Neutrophil (primary cell): ENCODE measurements around the gene ANKS1B.

Experiments
- H3K27ac ChIP-seq: fragments of 200-600 bp; sonication (generic); 2 replicates; pipeline ENCODE4 v1.5.1; 2016; ENCODE audit warnings: mild to moderate bottlenecking, moderate library complexity
- H3K27me3 ChIP-seq: fragments of 200-600 bp; sonication (generic); 2 replicates; pipeline ENCODE4 v1.6.0; 2016; ENCODE audit warnings: mild to moderate bottlenecking
- H3K36me3 ChIP-seq: fragments of 200-600 bp; sonication (generic); 2 replicates; pipeline ENCODE4 v1.5.1; 2017
- H3K4me1 ChIP-seq, 2 experiments: fragments of 200-600 bp in 1 of 2; sonication (generic) in 1 of 2; 1 replicate in 1 of 2; 2 replicates in 1 of 2; pipeline versions ENCODE4 v1.5.1 to v1.6.1; 2013 to 2016; ENCODE audit warnings: low read depth in 1 of 2, low read length in 1 of 2, mild to moderate bottlenecking in 1 of 2, moderate library complexity in 1 of 2; ENCODE audit not compliant: control insufficient read depth in 1 of 2, insufficient read depth in 1 of 2
- H3K4me3 ChIP-seq, 2 experiments: fragments of 200-600 bp in 1 of 2; sonication (generic) in 1 of 2; 1 replicate in 1 of 2; 2 replicates in 1 of 2; pipeline ENCODE4 v1.5.1; 2013 to 2016; ENCODE audit warnings: low read depth in 1 of 2, low read length in 1 of 2, mild to moderate bottlenecking in 1 of 2, moderate library complexity in 1 of 2
- H3K9me3 ChIP-seq: fragments of 200-600 bp; sonication (generic); 2 replicates; pipeline ENCODE4 v1.5.1; 2016
- TF ChIP-seq, protein P1 (sequence below): fragments of 200-600 bp; sonication (generic); IDR thresholded peaks from 2 replicates; pipeline ENCODE4 v1.5.1; 2016; ENCODE audit warnings: antibody characterized with exemption

ANKS1B gene

DNA sequence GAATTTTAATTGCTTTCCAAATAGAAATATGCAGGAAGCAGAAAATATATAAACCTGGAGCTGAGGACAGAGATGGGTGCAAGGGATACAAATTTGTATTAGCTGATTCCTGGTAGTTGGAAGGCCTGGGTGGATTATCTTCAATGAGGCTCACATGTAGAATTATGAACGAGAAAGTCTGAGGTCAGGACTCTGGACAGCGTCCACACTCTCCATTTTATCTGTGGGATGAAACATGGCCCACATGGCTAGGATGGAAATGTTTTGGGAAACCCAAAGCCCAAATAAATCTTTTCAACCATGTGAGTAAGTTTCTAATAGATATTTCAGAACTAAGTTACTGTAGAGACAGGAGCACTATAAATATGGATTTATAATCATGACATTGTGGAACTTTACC lies 1083.5 kb downstream of the ANKS1B start:
- Histone ChIP-seq H3K9me3 (no peaks in the 10 kb centered on the region), H3K27me3 (peaks cover 38% of the 10 kb centered on the region), H3K27ac (no peak overlapping the region), H3K36me3 (no peaks in the 10 kb centered on the region), H3K4me3 (no peak overlapping the region), H3K4me1 (no peaks in the 10 kb centered on the region)
- TF ChIP-seq, protein P1, sequence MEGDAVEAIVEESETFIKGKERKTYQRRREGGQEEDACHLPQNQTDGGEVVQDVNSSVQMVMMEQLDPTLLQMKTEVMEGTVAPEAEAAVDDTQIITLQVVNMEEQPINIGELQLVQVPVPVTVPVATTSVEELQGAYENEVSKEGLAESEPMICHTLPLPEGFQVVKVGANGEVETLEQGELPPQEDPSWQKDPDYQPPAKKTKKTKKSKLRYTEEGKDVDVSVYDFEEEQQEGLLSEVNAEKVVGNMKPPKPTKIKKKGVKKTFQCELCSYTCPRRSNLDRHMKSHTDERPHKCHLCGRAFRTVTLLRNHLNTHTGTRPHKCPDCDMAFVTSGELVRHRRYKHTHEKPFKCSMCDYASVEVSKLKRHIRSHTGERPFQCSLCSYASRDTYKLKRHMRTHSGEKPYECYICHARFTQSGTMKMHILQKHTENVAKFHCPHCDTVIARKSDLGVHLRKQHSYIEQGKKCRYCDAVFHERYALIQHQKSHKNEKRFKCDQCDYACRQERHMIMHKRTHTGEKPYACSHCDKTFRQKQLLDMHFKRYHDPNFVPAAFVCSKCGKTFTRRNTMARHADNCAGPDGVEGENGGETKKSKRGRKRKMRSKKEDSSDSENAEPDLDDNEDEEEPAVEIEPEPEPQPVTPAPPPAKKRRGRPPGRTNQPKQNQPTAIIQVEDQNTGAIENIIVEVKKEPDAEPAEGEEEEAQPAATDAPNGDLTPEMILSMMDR = no peak

DNA sequence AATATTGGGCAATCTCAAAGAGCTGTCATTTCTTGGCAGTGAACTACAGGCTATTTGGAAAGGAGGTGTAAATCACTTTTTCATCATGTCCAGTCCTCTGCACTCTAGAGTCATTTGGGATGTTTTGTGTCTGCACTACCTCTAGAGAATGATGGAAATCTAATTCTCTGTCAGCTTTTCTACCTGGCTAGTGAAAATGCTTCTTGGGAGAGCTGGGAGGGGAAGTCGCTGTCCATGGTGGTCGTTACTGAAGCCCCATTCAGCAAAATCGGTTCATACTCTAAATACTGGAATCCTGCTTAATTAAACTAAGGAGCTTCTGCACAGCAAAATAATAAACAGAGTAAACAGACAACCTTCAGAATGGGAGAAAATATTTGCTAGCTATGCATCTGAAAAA lies 1087.8 kb downstream of the ANKS1B start:
- Histone ChIP-seq H3K4me1 (no peaks in the 10 kb centered on the region), H3K4me3 (no peak overlapping the region), H3K9me3 (no peaks in the 10 kb centered on the region), H3K36me3 (no peaks in the 10 kb centered on the region), H3K27me3 (peaks cover 80% of the 10 kb centered on the region), H3K27ac (no peak overlapping the region)
- TF ChIP-seq, protein P1 = no peak

DNA sequence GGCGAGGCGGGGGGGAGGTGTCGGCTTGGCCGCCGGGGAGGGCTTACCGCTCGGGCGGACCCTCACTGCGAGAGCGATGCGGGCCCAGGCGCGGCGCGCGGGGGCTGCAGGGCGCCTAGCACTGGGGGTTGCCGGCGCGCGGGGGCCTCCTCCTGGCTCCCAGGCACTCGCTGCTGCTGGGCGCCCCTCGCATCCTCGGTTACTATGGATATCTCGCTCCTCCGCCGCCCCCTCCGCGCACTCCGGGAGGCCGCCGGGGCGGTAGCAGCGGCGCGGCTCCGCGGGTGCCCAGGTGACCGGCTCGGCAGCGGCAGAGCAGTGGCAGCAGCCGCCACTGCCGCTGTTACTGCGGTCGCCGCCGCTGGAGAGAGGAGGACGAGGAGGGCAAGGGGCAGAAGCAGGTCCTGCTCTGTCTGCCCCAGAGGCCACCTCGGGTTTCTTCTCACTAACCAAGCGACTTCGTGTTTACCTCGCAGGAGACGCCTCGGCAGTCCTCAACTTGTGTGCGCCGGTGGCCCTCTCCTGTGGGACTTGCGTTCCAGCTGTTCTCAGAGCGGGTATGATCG lies 1089.6 kb downstream of the ANKS1B start:
- H3K4me1 ChIP-seq = no peaks in the 10 kb centered on the region
- no peak overlapping the region for H3K4me3 ChIP-seq
- H3K27ac ChIP-seq = no peak overlapping the region
- no peaks in the 10 kb centered on the region for H3K9me3 ChIP-seq
- TF ChIP-seq, protein P1 = no peak
- H3K36me3 ChIP-seq = no peaks in the 10 kb centered on the region
- H3K27me3 ChIP-seq = peaks cover 97% of the 10 kb centered on the region

DNA sequence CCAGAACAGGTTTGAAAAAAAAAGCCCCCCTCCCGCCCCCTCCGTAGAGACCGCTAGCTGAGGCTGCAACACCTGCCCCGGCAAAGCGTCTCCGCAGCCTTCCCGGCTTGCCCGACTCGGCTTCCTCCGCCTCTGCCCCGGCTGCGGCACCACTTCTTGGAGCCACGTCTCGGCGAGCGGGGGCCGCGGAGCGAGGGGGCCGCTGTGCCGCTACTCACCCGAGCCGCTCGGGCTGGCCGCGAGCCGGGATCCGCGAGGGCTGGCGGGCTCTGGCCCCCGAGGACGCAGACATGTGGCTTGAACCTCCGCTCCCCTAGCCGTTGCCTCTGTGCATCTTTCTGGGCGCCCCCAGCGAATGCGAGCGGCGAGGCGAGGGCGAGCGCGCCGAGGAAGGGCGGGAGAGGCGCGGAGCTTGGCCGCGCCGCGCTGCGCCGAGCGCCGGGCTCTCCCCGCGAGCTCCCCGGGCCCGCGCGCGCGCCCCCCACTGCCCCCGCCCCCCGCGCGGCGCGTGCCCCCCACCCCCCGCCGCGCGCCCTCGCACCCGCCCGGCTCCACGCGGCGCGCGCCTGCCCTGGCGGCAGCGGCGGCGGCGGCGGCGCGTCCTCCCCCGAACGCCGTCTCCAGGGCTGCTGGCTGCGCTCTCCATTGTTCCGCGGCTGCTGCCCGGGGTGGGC lies 1090.2 kb downstream of the ANKS1B start:
- Histone ChIP-seq H3K27me3 (peaks cover 99% of the 10 kb centered on the region), H3K4me1 (no peaks in the 10 kb centered on the region), H3K27ac (no peak overlapping the region), H3K36me3 (no peaks in the 10 kb centered on the region), H3K4me3 (no peak overlapping the region), H3K9me3 (no peaks in the 10 kb centered on the region)
- TF ChIP-seq, protein P1 = no peak

DNA sequence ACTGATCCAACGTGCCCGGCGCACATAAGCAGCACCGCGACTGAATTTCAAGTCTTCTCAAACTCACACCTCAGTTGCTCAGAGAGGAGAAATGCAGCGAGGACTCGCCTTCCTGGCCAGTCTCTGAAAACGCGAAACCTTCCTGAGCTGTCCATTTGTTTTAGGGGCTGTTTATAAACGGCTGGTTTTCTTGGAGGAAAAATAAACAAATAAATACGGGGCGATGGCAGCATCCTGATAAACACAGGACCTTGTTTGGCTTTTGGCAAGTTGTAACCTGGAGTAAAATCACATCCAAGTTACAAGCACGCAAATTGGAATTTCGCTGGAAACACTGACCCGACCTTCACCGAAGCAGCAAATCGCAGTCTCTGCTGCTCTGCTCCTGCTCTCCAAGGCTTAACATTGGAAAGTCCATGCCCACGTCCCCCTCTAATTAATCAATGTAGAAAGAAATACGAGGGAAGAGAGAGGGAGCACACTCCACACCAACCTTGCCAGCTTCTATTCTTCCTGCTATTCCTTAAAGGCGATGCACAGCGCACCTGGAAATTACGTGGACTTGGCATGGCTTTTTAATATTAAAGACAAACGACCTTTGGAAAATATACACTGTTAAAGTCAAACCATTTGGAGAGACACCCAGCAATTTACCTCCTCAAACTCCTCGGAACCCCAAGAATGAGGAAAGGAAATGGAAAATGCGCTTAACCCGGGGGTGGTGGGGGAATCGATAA lies 1090.9 kb downstream of the ANKS1B start:
- H3K36me3 ChIP-seq = no peaks in the 10 kb centered on the region
- H3K4me3 ChIP-seq = no peak overlapping the region
- H3K27me3 ChIP-seq = peaks cover 98% of the 10 kb centered on the region
- TF ChIP-seq, protein P1 = no peak
- H3K4me1 ChIP-seq = no peaks in the 10 kb centered on the region
- H3K9me3 ChIP-seq = no peaks in the 10 kb centered on the region
- no peak overlapping the region for H3K27ac ChIP-seq
